ENCODE results near the gene LAMA2. TPM values are rescaled to one million over a fixed set of nuclear protein-coding genes. Genes with fewer than 3 reads are reported as not detected.

Gene LAMA2
- polyA plus RNA-seq, 1 of the 3 experiments (the other 2 are of a cell fraction) = 0.92 TPM

DNA sequence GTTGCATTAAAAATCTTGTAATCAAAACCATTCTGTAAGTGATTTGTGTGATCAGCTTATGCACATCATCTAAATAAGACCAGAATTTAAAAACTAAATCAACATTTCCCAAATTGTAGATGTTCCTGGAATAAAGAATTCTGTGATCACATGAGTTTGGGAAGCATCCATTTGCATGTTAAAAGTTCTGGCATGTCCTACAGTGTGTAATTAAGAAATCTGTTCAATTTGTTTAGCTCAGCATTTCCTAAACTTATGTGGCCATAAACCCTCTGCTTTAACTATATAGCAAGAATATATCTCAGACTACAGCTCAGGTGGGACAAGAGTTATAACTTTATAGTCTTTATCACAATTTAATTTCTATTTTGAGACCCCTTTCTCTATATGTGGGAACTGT is 399.1 kb downstream of the LAMA2 start:
- DNase-seq = no peak
- Histone ChIP-seq H2AFZ (ENCODE audit: low read depth) (no peak overlapping the region), H3K9me2 (no peaks in the 10 kb centered on the region), H3K79me2 (ENCODE audit: insufficient read depth) (no peaks in the 10 kb centered on the region), H3F3A (replicated peaks; ENCODE audit: insufficient read depth) (no peaks in the 10 kb centered on the region), H3K9me3 (no peaks in the 10 kb centered on the region), H3K4me3 (ENCODE audit: low read depth in 2 of 2, low read length in 1 of 2) (no peak overlapping the region), H3K36me3 (replicated peaks in 1 of 2; ENCODE audit: control insufficient read depth in 1 of 2, insufficient read depth in 2 of 2, low read length in 1 of 2) (no peaks in the 10 kb centered on the region), H3K4me1 (ENCODE audit: control insufficient read depth in 1 of 2, insufficient read depth in 2 of 2, low read depth in 1 of 2, low read length in 1 of 2) (no peaks in the 10 kb centered on the region), H3K27me3 (ENCODE audit: insufficient read depth) (peaks cover 26% of the 10 kb centered on the region), H3K9ac (no peak overlapping the region), H3K27ac (ENCODE audit: low read depth in 2 of 2, low read length in 1 of 2) (no peak overlapping the region), H4K20me1 (ENCODE audit: insufficient read depth) (no peaks in the 10 kb centered on the region), H3K4me2 (no peak overlapping the region)
- no peak for TF ChIP-seq SMC3 (IDR thresholded peaks at IDR 0.05; ENCODE audit: low read depth, low read length)
- TF ChIP-seq, protein P1, sequence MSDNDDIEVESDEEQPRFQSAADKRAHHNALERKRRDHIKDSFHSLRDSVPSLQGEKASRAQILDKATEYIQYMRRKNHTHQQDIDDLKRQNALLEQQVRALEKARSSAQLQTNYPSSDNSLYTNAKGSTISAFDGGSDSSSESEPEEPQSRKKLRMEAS (IDR thresholded peaks at IDR 0.05; ENCODE audit: low read depth) = no peak
- TF ChIP-seq NFIC (IDR thresholded peaks at IDR 0.05; ENCODE audit: borderline replicate concordance) = no peak
- no peak for TF ChIP-seq FOXM1 (IDR thresholded peaks at IDR 0.05; ENCODE audit: low read depth)
- TF ChIP-seq RCOR1 (IDR thresholded peaks at IDR 0.05; ENCODE audit: low read length) = no peak
- no peak for TF ChIP-seq MEF2A (IDR thresholded peaks at IDR 0.05; ENCODE audit: borderline replicate concordance, low read depth)
- TF ChIP-seq, protein P2, sequence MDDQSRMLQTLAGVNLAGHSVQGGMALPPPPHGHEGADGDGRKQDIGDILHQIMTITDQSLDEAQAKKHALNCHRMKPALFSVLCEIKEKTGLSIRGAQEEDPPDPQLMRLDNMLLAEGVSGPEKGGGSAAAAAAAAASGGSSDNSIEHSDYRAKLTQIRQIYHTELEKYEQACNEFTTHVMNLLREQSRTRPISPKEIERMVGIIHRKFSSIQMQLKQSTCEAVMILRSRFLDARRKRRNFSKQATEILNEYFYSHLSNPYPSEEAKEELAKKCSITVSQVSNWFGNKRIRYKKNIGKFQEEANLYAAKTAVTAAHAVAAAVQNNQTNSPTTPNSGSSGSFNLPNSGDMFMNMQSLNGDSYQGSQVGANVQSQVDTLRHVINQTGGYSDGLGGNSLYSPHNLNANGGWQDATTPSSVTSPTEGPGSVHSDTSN (IDR thresholded peaks at IDR 0.05) = no peak
- TF ChIP-seq FOXJ3 (CRISPR knock-in tag; IDR thresholded peaks at IDR 0.05) = no peak
- TF ChIP-seq ELF1 (IDR thresholded peaks at IDR 0.05) = no peak
- TF ChIP-seq, protein P3, sequence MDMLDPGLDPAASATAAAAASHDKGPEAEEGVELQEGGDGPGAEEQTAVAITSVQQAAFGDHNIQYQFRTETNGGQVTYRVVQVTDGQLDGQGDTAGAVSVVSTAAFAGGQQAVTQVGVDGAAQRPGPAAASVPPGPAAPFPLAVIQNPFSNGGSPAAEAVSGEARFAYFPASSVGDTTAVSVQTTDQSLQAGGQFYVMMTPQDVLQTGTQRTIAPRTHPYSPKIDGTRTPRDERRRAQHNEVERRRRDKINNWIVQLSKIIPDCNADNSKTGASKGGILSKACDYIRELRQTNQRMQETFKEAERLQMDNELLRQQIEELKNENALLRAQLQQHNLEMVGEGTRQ (IDR thresholded peaks at IDR 0.05; ENCODE audit: borderline replicate concordance, low read depth, low read length) = no peak
- TF ChIP-seq, protein P4, sequence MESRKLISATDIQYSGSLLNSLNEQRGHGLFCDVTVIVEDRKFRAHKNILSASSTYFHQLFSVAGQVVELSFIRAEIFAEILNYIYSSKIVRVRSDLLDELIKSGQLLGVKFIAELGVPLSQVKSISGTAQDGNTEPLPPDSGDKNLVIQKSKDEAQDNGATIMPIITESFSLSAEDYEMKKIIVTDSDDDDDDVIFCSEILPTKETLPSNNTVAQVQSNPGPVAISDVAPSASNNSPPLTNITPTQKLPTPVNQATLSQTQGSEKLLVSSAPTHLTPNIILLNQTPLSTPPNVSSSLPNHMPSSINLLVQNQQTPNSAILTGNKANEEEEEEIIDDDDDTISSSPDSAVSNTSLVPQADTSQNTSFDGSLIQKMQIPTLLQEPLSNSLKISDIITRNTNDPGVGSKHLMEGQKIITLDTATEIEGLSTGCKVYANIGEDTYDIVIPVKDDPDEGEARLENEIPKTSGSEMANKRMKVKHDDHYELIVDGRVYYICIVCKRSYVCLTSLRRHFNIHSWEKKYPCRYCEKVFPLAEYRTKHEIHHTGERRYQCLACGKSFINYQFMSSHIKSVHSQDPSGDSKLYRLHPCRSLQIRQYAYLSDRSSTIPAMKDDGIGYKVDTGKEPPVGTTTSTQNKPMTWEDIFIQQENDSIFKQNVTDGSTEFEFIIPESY (IDR thresholded peaks at IDR 0.05; ENCODE audit: borderline replicate concordance, low read depth) = no peak
- TF ChIP-seq NRF1 (IDR thresholded peaks at IDR 0.05; ENCODE audit: low read depth, low read length) = no peak
- TF ChIP-seq MXI1 (IDR thresholded peaks at IDR 0.05; ENCODE audit: low read depth, low read length) = no peak
- POLR2A ChIA-PET = no interaction called here
- CTCF ChIA-PET = no interaction called here

DNA sequence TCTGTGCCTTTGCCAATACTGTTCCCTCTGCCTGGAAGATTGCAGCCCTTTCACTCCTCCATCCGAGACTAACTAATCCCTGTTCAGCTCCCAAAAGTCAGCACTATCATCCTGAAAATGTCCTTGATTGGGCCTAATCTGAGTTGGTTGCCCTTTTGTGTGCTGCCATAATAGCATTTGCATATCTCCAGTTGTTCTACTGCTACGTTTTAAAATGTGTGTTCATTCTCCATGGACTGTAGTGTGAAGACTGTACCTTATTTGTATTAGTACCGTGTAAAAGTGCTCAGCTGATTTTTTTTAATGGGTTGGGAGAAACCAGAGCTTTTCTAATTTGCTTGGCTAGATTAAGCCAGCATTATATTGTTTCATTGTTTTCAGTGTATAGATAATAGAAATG is 401.3 kb downstream of the LAMA2 start:
- Histone ChIP-seq H3K4me2 (no peak overlapping the region), H3F3A (replicated peaks; ENCODE audit: insufficient read depth) (no peaks in the 10 kb centered on the region), H3K9me3 (no peaks in the 10 kb centered on the region), H3K4me1 (ENCODE audit: control insufficient read depth in 1 of 2, insufficient read depth in 2 of 2, low read depth in 1 of 2, low read length in 1 of 2) (no peaks in the 10 kb centered on the region), H2AFZ (ENCODE audit: low read depth) (no peak overlapping the region), H4K20me1 (ENCODE audit: insufficient read depth) (no peaks in the 10 kb centered on the region), H3K27me3 (ENCODE audit: insufficient read depth) (peaks cover 33% of the 10 kb centered on the region), H3K4me3 (ENCODE audit: low read depth in 2 of 2, low read length in 1 of 2) (no peak overlapping the region), H3K9ac (no peak overlapping the region), H3K36me3 (replicated peaks in 1 of 2; ENCODE audit: control insufficient read depth in 1 of 2, insufficient read depth in 2 of 2, low read length in 1 of 2) (no peaks in the 10 kb centered on the region), H3K9me2 (no peaks in the 10 kb centered on the region), H3K79me2 (ENCODE audit: insufficient read depth) (no peaks in the 10 kb centered on the region), H3K27ac (ENCODE audit: low read depth in 2 of 2, low read length in 1 of 2) (no peak overlapping the region)
- ChIA-PET POLR2A (no interaction called here), CTCF (no interaction called here)
- no peak for DNase-seq
- 4% methylated on average over 3 of the region's 3 CpGs for WGBS (ENCODE audit: low lambda C conversion rate)
- TF ChIP-seq POLR2AphosphoS5 (IDR thresholded peaks at IDR 0.05; ENCODE audit: low read depth, low read length) (no peak), TAF1 (IDR thresholded peaks at IDR 0.05; ENCODE audit: borderline replicate concordance, low read depth, low read length) (no peak), RFX5 (IDR thresholded peaks at IDR 0.05; ENCODE audit: low read length) (no peak), FOXM1 (IDR thresholded peaks at IDR 0.05; ENCODE audit: low read depth) (no peak), NRF1 (IDR thresholded peaks at IDR 0.05; ENCODE audit: low read depth, low read length) (no peak), SMC3 (IDR thresholded peaks at IDR 0.05; ENCODE audit: low read depth, low read length) (no peak)
- TF ChIP-seq, protein P5, sequence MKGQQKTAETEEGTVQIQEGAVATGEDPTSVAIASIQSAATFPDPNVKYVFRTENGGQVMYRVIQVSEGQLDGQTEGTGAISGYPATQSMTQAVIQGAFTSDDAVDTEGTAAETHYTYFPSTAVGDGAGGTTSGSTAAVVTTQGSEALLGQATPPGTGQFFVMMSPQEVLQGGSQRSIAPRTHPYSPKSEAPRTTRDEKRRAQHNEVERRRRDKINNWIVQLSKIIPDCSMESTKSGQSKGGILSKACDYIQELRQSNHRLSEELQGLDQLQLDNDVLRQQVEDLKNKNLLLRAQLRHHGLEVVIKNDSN (IDR thresholded peaks at IDR 0.05; ENCODE audit: borderline replicate concordance, low read depth) = no peak

Data from SK-N-SH (cell line).